ENCODE results near the gene MGAT1.
"Not testable (repeated sequence)": the region's sequence is repeated elsewhere in the genome, so short reads cannot be mapped to it uniquely, and the experiment has no call there.

The MGAT1 gene

GRCh38 chr5:180795771-180796313 lies 6.8 kb downstream of the MGAT1 start:
- Histone ChIP-seq H3K27ac (ENCODE audit: low read depth in 2 of 2, low read length in 2 of 2) (no peak overlapping the region), H3K27me3 (ENCODE audit: control insufficient read depth in 2 of 2, insufficient read depth in 2 of 2, low read length in 2 of 2) (no peaks in the 10 kb centered on the region), H3K9me3 (ENCODE audit: control insufficient read depth in 2 of 2, low read length in 2 of 2) (no peaks in the 10 kb centered on the region), H3K36me3 (ENCODE audit: control insufficient read depth in 2 of 2, insufficient read depth in 2 of 2, low read length in 2 of 2) (peaks cover 33 to 50% of the 10 kb centered on the region in 2 donors), H3K4me3 (ENCODE audit: low read length in 2 of 2) (no peak overlapping the region), H3K4me1 (ENCODE audit: control insufficient read depth in 2 of 2, insufficient read depth in 2 of 2, low read length in 2 of 2) (peaks cover 27 to 34% of the 10 kb centered on the region in 2 donors), H3K9ac (ENCODE audit: low read depth in 1 of 2, low read length in 2 of 2) (no peak overlapping the region)

DNA sequence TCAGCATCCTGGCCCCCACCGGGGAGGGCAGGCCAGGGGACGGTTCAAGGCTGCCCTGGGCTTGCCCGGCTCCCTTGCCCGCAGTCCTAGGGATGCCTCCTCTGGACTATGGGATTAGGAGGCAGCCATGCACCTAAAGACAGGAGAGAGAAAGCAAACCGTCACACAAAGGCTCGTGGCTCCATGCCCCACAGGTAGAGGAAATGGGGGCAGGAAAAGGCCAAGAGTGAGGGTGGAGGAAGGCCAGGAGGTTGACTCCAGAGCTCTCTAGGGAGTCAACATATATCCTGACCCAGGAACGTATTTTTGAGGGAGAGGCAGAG lies 9.7 kb downstream of the MGAT1 start:
- no peak overlapping the region for H3K9ac ChIP-seq (ENCODE audit: low read depth in 1 of 2, low read length in 2 of 2)
- peaks cover 5 to 6% of the 10 kb centered on the region in 2 donors for H3K4me1 ChIP-seq (ENCODE audit: control insufficient read depth in 2 of 2, insufficient read depth in 2 of 2, low read length in 2 of 2)
- H3K27me3 ChIP-seq (ENCODE audit: control insufficient read depth in 2 of 2, insufficient read depth in 2 of 2, low read length in 2 of 2): no peaks in the 10 kb centered on the region
- no peaks in the 10 kb centered on the region for H3K9me3 ChIP-seq (ENCODE audit: control insufficient read depth in 2 of 2, low read length in 2 of 2)
- H3K4me3 ChIP-seq (ENCODE audit: low read length in 2 of 2): no peak overlapping the region
- H3K36me3 ChIP-seq (ENCODE audit: control insufficient read depth in 2 of 2, insufficient read depth in 2 of 2, low read length in 2 of 2): peaks cover 38 to 51% of the 10 kb centered on the region in 2 donors
- no peak overlapping the region for H3K27ac ChIP-seq (ENCODE audit: low read depth in 2 of 2, low read length in 2 of 2)

- Histone ChIP-seq H3K4me1 (ENCODE audit: control insufficient read depth in 2 of 2, insufficient read depth in 2 of 2, low read length in 2 of 2) (peaks cover under 1 to 4% of the 10 kb centered on the region in 2 donors), H3K27me3 (ENCODE audit: control insufficient read depth in 2 of 2, insufficient read depth in 2 of 2, low read length in 2 of 2) (no peaks in the 10 kb centered on the region)
Measured at GRCh38 chr5:180792287-180792964, 10.2 kb downstream of the MGAT1 start.

GRCh38 chr5:180791611-180792213 lies 10.9 kb downstream of the MGAT1 start:
- H3K4me3 ChIP-seq (ENCODE audit: low read length in 2 of 2): no peak overlapping the region
- no peaks in the 10 kb centered on the region for H3K27me3 ChIP-seq (ENCODE audit: control insufficient read depth in 2 of 2, insufficient read depth in 2 of 2, low read length in 2 of 2)
- peaks cover 0 to 3% of the 10 kb centered on the region in 2 donors for H3K4me1 ChIP-seq (ENCODE audit: control insufficient read depth in 2 of 2, insufficient read depth in 2 of 2, low read length in 2 of 2)
- peaks cover 38 to 52% of the 10 kb centered on the region in 2 donors for H3K36me3 ChIP-seq (ENCODE audit: control insufficient read depth in 2 of 2, insufficient read depth in 2 of 2, low read length in 2 of 2)
- H3K9me3 ChIP-seq (ENCODE audit: control insufficient read depth in 2 of 2, low read length in 2 of 2): no peaks in the 10 kb centered on the region
- H3K27ac ChIP-seq (ENCODE audit: low read depth in 2 of 2, low read length in 2 of 2): no peak overlapping the region
- no peak overlapping the region for H3K9ac ChIP-seq (ENCODE audit: low read depth in 1 of 2, low read length in 2 of 2)

More at GRCh38 chr5:180792287-180792964, 10.2 kb downstream of the MGAT1 start:
- H3K36me3 ChIP-seq (ENCODE audit: control insufficient read depth in 2 of 2, insufficient read depth in 2 of 2, low read length in 2 of 2): peaks cover 38 to 52% of the 10 kb centered on the region in 2 donors
- no peaks in the 10 kb centered on the region for H3K9me3 ChIP-seq (ENCODE audit: control insufficient read depth in 2 of 2, low read length in 2 of 2)
- H3K4me3 ChIP-seq (ENCODE audit: low read length in 2 of 2): no peak overlapping the region
- no peak overlapping the region for H3K27ac ChIP-seq (ENCODE audit: low read depth in 2 of 2, low read length in 2 of 2)
- H3K9ac ChIP-seq (ENCODE audit: low read depth in 1 of 2, low read length in 2 of 2): no peak overlapping the region

- no peak overlapping the region for H3K27ac ChIP-seq (ENCODE audit: low read depth in 2 of 2, low read length in 2 of 2)
- H3K27me3 ChIP-seq (ENCODE audit: control insufficient read depth in 2 of 2, insufficient read depth in 2 of 2, low read length in 2 of 2): no peaks in the 10 kb centered on the region
- H3K36me3 ChIP-seq (ENCODE audit: control insufficient read depth in 2 of 2, insufficient read depth in 2 of 2, low read length in 2 of 2): peaks cover 38 to 47% of the 10 kb centered on the region in 2 donors
- no peak overlapping the region for H3K9ac ChIP-seq (ENCODE audit: low read depth in 1 of 2, low read length in 2 of 2)
- no peaks in the 10 kb centered on the region for H3K9me3 ChIP-seq (ENCODE audit: control insufficient read depth in 2 of 2, low read length in 2 of 2)
- no peak overlapping the region for H3K4me3 ChIP-seq (ENCODE audit: low read length in 2 of 2)
- H3K4me1 ChIP-seq (ENCODE audit: control insufficient read depth in 2 of 2, insufficient read depth in 2 of 2, low read length in 2 of 2): peaks cover 0 to 3% of the 10 kb centered on the region in 2 donors
Measured at GRCh38 chr5:180790524-180790923, 12.1 kb downstream of the MGAT1 start.

DNA sequence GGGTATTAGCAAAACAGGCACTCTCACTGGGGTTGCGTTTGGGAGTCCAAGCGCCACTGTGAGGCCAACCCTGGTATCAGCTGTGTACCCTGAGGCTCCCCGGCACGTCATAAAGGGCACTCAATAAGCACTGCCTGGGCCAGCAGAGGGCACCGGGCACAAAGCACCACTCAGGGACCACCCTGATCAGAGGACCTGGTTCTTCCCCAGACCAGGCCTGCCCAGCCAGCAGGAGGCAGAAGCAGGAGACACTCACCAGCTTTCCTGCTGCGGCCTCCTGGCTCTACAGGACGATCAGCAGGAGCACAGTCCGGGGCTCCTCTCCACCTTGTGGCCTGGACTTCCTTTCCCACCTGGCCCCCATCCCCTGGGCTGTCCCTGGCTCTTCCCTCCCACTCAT lies 12.6 kb downstream of the MGAT1 start:
- no peak overlapping the region for H3K27ac ChIP-seq (ENCODE audit: low read depth in 2 of 2, low read length in 2 of 2)
- no peaks in the 10 kb centered on the region for H3K9me3 ChIP-seq (ENCODE audit: control insufficient read depth in 2 of 2, low read length in 2 of 2)
- H3K36me3 ChIP-seq (ENCODE audit: control insufficient read depth in 2 of 2, insufficient read depth in 2 of 2, low read length in 2 of 2): peaks cover 38 to 44% of the 10 kb centered on the region in 2 donors
- no peaks in the 10 kb centered on the region for H3K27me3 ChIP-seq (ENCODE audit: control insufficient read depth in 2 of 2, insufficient read depth in 2 of 2, low read length in 2 of 2)
- peaks cover 3 to 4% of the 10 kb centered on the region in 2 donors for H3K4me1 ChIP-seq (ENCODE audit: control insufficient read depth in 2 of 2, insufficient read depth in 2 of 2, low read length in 2 of 2)
- no peak overlapping the region for H3K4me3 ChIP-seq (ENCODE audit: low read length in 2 of 2)
- no peak overlapping the region for H3K9ac ChIP-seq (ENCODE audit: low read depth in 1 of 2, low read length in 2 of 2)

DNA sequence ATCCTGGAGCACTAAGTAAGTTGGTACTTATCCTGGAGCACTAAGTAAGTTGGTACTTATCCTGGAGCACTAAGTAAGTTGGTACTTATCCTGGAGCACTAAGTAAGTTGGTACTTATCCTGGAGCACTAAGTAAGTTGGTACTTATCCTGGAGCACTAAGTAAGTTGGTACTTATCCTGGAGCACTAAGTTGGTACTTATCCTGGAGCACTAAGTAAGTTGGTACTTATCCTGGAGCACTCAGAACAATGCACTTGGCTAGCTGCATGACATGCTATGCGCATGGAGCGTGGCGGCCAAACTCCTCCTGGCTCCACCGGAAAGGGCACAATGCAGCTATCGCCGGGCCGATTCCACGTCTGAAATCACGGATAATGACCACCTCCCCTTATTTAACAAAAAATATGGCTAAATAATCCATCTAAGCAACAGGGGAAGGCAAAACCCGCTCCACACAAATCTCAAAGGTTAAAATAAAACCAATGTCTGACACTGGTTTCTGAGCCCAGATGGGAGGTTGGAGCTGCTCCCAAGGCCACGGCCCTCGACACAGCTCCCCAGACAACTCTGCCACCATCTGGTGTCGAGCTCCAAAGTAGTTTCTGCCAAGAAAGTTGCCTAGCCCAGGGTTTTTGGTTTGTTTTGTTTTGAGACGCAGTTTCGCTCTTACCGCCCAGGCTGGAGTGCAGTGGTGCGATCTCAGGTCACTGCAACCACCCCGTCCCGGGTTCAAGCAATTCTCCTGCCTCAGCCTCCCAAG lies 13.8 kb downstream of the MGAT1 start:
- H3K9ac ChIP-seq (ENCODE audit: low read depth in 1 of 2, low read length in 2 of 2); H3K27me3 ChIP-seq (ENCODE audit: control insufficient read depth in 2 of 2, insufficient read depth in 2 of 2, low read length in 2 of 2); H3K4me3 ChIP-seq (ENCODE audit: low read length in 2 of 2); H3K9me3 ChIP-seq (ENCODE audit: control insufficient read depth in 2 of 2, low read length in 2 of 2); H3K27ac ChIP-seq (ENCODE audit: low read depth in 2 of 2, low read length in 2 of 2); H3K4me1 ChIP-seq (ENCODE audit: control insufficient read depth in 2 of 2, insufficient read depth in 2 of 2, low read length in 2 of 2): not testable (repeated sequence)
- H3K36me3 ChIP-seq (ENCODE audit: control insufficient read depth in 2 of 2, insufficient read depth in 2 of 2, low read length in 2 of 2): peaks cover 34 to 39% of the 10 kb centered on the region in 2 donors

DNA sequence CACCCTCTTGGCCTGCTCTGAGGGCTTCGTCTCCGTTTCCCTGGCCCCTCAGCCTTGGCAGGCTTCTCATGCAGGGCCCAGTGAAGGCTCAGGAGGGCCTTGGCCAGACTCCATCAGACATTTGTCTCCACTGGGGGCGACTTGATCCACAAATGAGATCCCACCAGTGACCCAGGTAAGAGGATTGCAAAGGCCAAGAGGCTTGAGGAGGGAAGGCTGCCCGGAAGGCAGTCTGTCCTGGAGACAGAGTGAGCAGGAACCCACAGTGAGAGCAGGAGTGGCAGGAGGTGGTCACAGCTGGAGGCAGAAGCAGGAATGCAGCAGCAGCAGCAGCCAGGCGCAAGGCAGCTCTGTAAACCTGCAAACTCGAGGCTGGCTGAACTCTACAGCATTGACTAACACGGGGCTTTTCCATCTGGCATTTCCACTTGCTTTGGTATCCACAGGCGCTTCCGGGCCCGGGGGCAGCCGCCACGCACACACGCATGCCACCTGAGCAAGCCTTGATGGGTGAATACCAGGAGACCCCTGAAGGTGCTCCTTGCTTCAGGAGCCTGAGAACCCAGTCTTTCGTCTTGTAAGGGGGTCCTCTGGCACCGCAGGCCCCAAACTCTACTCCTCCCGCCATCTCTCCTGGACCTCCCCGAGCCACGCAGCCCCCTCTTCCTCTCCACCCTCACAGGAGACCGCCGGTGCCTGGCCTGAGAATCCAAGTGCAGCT lies 14.7 kb downstream of the MGAT1 start:
- Histone ChIP-seq H3K4me1 (ENCODE audit: control insufficient read depth in 2 of 2, insufficient read depth in 2 of 2, low read length in 2 of 2) (peaks cover 3 to 4% of the 10 kb centered on the region in 2 donors), H3K36me3 (ENCODE audit: control insufficient read depth in 2 of 2, insufficient read depth in 2 of 2, low read length in 2 of 2) (peaks cover 28 to 34% of the 10 kb centered on the region in 2 donors), H3K27ac (ENCODE audit: low read depth in 2 of 2, low read length in 2 of 2) (no peak overlapping the region)

GRCh38 chr5:180786531-180787398 lies 15.8 kb downstream of the MGAT1 start:
- no peak overlapping the region for H3K9ac ChIP-seq (ENCODE audit: low read depth in 1 of 2, low read length in 2 of 2)
- H3K4me1 ChIP-seq (ENCODE audit: control insufficient read depth in 2 of 2, insufficient read depth in 2 of 2, low read length in 2 of 2): peaks cover 3 to 4% of the 10 kb centered on the region in 2 donors
- peak overlapping the region; percentile 17 to 64 for H3K27ac ChIP-seq (ENCODE audit: low read depth in 2 of 2, low read length in 2 of 2)
- no peaks in the 10 kb centered on the region for H3K9me3 ChIP-seq (ENCODE audit: control insufficient read depth in 2 of 2, low read length in 2 of 2)
- H3K27me3 ChIP-seq (ENCODE audit: control insufficient read depth in 2 of 2, insufficient read depth in 2 of 2, low read length in 2 of 2): no peaks in the 10 kb centered on the region
- peaks cover 17 to 23% of the 10 kb centered on the region in 2 donors for H3K36me3 ChIP-seq (ENCODE audit: control insufficient read depth in 2 of 2, insufficient read depth in 2 of 2, low read length in 2 of 2)
- no peak overlapping the region for H3K4me3 ChIP-seq (ENCODE audit: low read length in 2 of 2)

More for the DNA sequence above, 14.7 kb downstream of the MGAT1 start:
- H3K9me3 ChIP-seq (ENCODE audit: control insufficient read depth in 2 of 2, low read length in 2 of 2): no peaks in the 10 kb centered on the region
- H3K4me3 ChIP-seq (ENCODE audit: low read length in 2 of 2): no peak overlapping the region
- H3K9ac ChIP-seq (ENCODE audit: low read depth in 1 of 2, low read length in 2 of 2): no peak overlapping the region
- no peaks in the 10 kb centered on the region for H3K27me3 ChIP-seq (ENCODE audit: control insufficient read depth in 2 of 2, insufficient read depth in 2 of 2, low read length in 2 of 2)

Data from mucosa of rectum (tissue), 2 donors.